ENCODE results near the gene CD276.
"Not testable (repeated sequence)": the region's sequence is repeated elsewhere in the genome, so short reads cannot be mapped to it uniquely, and the experiment has no call there.

Gene CD276

GRCh38 chr15:73723191-73723590, 39.0 kb downstream of the CD276 start:
- Histone ChIP-seq H3K4me1 (no peaks in the 10 kb centered on the region), H3K36me3 (ENCODE audit: control insufficient read depth, insufficient read depth, low read length) (no peaks in the 10 kb centered on the region), H3K9ac (no peak overlapping the region), H3K27me3 (ENCODE audit: control insufficient read depth, insufficient read depth, low read length) (no peaks in the 10 kb centered on the region), H3K79me2 (no peaks in the 10 kb centered on the region), H2AFZ (no peak overlapping the region), H3K27ac (no peak overlapping the region), H3K9me3 (ENCODE audit: control insufficient read depth, low read length) (no peaks in the 10 kb centered on the region), H3K4me2 (ENCODE audit: low read length) (no peak overlapping the region), H3K4me3 (ENCODE audit: low read depth, low read length) (no peak overlapping the region)
- no peak for TF ChIP-seq CTCF (IDR thresholded peaks at IDR 0.05)

GRCh38 chr15:73724212-73724611, 40.0 kb downstream of the CD276 start:
- Histone ChIP-seq H3K9ac (no peak overlapping the region), H3K4me1 (no peaks in the 10 kb centered on the region), H3K9me3 (ENCODE audit: control insufficient read depth, low read length) (no peaks in the 10 kb centered on the region), H3K79me2 (no peaks in the 10 kb centered on the region), H3K4me3 (ENCODE audit: low read depth, low read length) (no peak overlapping the region), H3K36me3 (ENCODE audit: control insufficient read depth, insufficient read depth, low read length) (no peaks in the 10 kb centered on the region), H2AFZ (no peak overlapping the region), H3K4me2 (ENCODE audit: low read length) (no peak overlapping the region), H3K27me3 (ENCODE audit: control insufficient read depth, insufficient read depth, low read length) (no peaks in the 10 kb centered on the region), H3K27ac (no peak overlapping the region)
- no peak for TF ChIP-seq CTCF (IDR thresholded peaks at IDR 0.05)

- no peak for TF ChIP-seq CTCF (IDR thresholded peaks at IDR 0.05)
- no peaks in the 10 kb centered on the region for H3K79me2 ChIP-seq
- H3K4me2 ChIP-seq (ENCODE audit: low read length), result no peak overlapping the region
- H3K4me3 ChIP-seq (ENCODE audit: low read depth, low read length), result no peak overlapping the region
- no peaks in the 10 kb centered on the region for H3K9me3 ChIP-seq (ENCODE audit: control insufficient read depth, low read length)
- H3K4me1 ChIP-seq, result no peaks in the 10 kb centered on the region
- H3K9ac ChIP-seq, result no peak overlapping the region
- no peaks in the 10 kb centered on the region for H3K36me3 ChIP-seq (ENCODE audit: control insufficient read depth, insufficient read depth, low read length)
- no peak overlapping the region for H2AFZ ChIP-seq
- no peaks in the 10 kb centered on the region for H3K27me3 ChIP-seq (ENCODE audit: control insufficient read depth, insufficient read depth, low read length)
- no peak overlapping the region for H3K27ac ChIP-seq
Measured at GRCh38 chr15:73727330-73727976, 43.3 kb downstream of the CD276 start.

GRCh38 chr15:73732051-73732450, 47.9 kb downstream of the CD276 start:
- H2AFZ ChIP-seq; H3K36me3 ChIP-seq (ENCODE audit: control insufficient read depth, insufficient read depth, low read length); H3K79me2 ChIP-seq; H3K27ac ChIP-seq; H3K9me3 ChIP-seq (ENCODE audit: control insufficient read depth, low read length); H3K4me1 ChIP-seq; H3K4me3 ChIP-seq (ENCODE audit: low read depth, low read length); H3K27me3 ChIP-seq (ENCODE audit: control insufficient read depth, insufficient read depth, low read length); H3K9ac ChIP-seq; H3K4me2 ChIP-seq (ENCODE audit: low read length): not testable (repeated sequence)

- Histone ChIP-seq H3K36me3 (ENCODE audit: control insufficient read depth, insufficient read depth, low read length) (no peaks in the 10 kb centered on the region), H3K4me3 (ENCODE audit: low read depth, low read length) (no peak overlapping the region), H3K27me3 (ENCODE audit: control insufficient read depth, insufficient read depth, low read length) (no peaks in the 10 kb centered on the region), H3K9me3 (ENCODE audit: control insufficient read depth, low read length) (no peaks in the 10 kb centered on the region), H3K4me2 (ENCODE audit: low read length) (no peak overlapping the region), H3K27ac (no peak overlapping the region), H3K9ac (no peak overlapping the region), H3K79me2 (no peaks in the 10 kb centered on the region), H3K4me1 (no peaks in the 10 kb centered on the region), H2AFZ (no peak overlapping the region)
- TF ChIP-seq CTCF (IDR thresholded peaks at IDR 0.05), result no peak
Measured at GRCh38 chr15:73732930-73733329, 48.7 kb downstream of the CD276 start.

All from parathyroid adenoma (tissue), 2 donors.